HCT116 (cell line): Measurements from ENCODE around the gene AGAP1. TPM values are rescaled to one million over a fixed set of nuclear protein-coding genes. Genes with fewer than 3 reads are reported as not detected.

Experiments
- ATAC-seq: fragments of 200-7000 bp; cut with Tn5 transposase; 2 replicates; pipeline ENCODE4 v1.9.1; 2020; ENCODE audit warnings: mild to moderate bottlenecking, moderate library complexity
- BruUV-seq: library from RNA; stranded (reverse); fragments of 400-500 nt; replicated peaks from 2 replicates; lab custom pipeline; 2021; lab: Mats Ljungman, UMichigan
- CTCF ChIA-PET: fragments of 300-600 bp; sonication (Branson Sonifier 250); formaldehyde crosslinking; loops from one replicate; lab custom pipeline; 2021; ENCODE audit warnings: antibody characterized with exemption; lab: Charles Lee
- POLR2A ChIA-PET: fragments of 300-600, 350-600 bp; sonication (Branson Sonifier 250); formaldehyde crosslinking; loops from one replicate; lab custom pipeline; 2021; ENCODE audit warnings: antibody characterized with exemption; lab: Charles Lee
- RAD21 ChIA-PET, 2 experiments: fragments of 300-600 bp; sonication (Branson Sonifier 250); formaldehyde crosslinking; loops; one replicate each; lab custom pipeline; 2023; ENCODE audit warnings: low total read pairs in 2 of 2; ENCODE audit not compliant: uncharacterized antibody in 2 of 2, unreplicated experiment in 2 of 2, low non-redundant PET in 1 of 2; lab: Charles Lee
- DNase-seq: peaks from one replicate; pipeline ENCODE4 v3.0.0-alpha.2; 2010; ENCODE audit warnings: low read depth, low spot score
- H2AFZ ChIP-seq: fragments of 200-600 bp; shearing (Covaris generic), sonication (generic); 2 replicates; pipeline ENCODE4 v1.6.1; 2017; ENCODE audit warnings: low read depth, mixed run types, mixed read lengths, antibody characterized with exemption, low read length; ENCODE audit not compliant: poor library complexity, severe bottlenecking
- H3K27ac ChIP-seq: 2 replicates; pipeline ENCODE4 v1.5.1; 2012; ENCODE audit warnings: low read depth, low read length
- H3K27me3 ChIP-seq: fragments of 200-600 bp; sonication (generic); 2 replicates; pipeline ENCODE4 v1.6.1; 2016; ENCODE audit warnings: mixed run types, low read length, mixed read lengths; ENCODE audit not compliant: insufficient read depth
- H3K36me3 ChIP-seq, 2 experiments: fragments of 200-500 bp in 1 of 2; fragments of 200-600 bp in 1 of 2; sonication (Bioruptor generic) in 1 of 2; sonication (generic) in 1 of 2; 2 replicates each; pipeline versions ENCODE4 v1.5.1 to v1.6.1; 2014 to 2016; ENCODE audit warnings: low read length in 2 of 2, inconsistent platforms in 1 of 2, mixed read lengths in 1 of 2, mixed run types in 1 of 2; ENCODE audit not compliant: insufficient read depth in 2 of 2, control insufficient read depth in 1 of 2
- H3K4me1 ChIP-seq, 2 experiments: fragments of 200-600 bp in 1 of 2; sonication (generic) in 1 of 2; 2 replicates each; pipeline versions ENCODE4 v1.5.1 to v1.6.1; 2012 to 2017; ENCODE audit warnings: low read length in 2 of 2, inconsistent platforms in 1 of 2, mild to moderate bottlenecking in 1 of 2, mixed read lengths in 1 of 2, mixed run types in 1 of 2, moderate library complexity in 1 of 2; ENCODE audit not compliant: insufficient read depth in 2 of 2, control insufficient read depth in 1 of 2
- H3K4me2 ChIP-seq: fragments of 200-600 bp; sonication (generic); 2 replicates; pipeline ENCODE4 v1.6.1; 2017; ENCODE audit warnings: mixed run types, low read length, mixed read lengths
- H3K4me3 ChIP-seq, 2 experiments: fragments of 200-600 bp in 1 of 2; sonication (generic) in 1 of 2; replicated peaks in 1 of 2; 2 replicates each; pipeline ENCODE4 v1.5.1; 2011 to 2016; ENCODE audit warnings: low read length in 2 of 2, control low read depth in 1 of 2, low read depth in 1 of 2, mild to moderate bottlenecking in 1 of 2, mixed read lengths in 1 of 2, mixed run types in 1 of 2
- H3K79me2 ChIP-seq: fragments of 200-600 bp; sonication (generic); 2 replicates; pipeline ENCODE4 v1.6.1; 2017; ENCODE audit warnings: mild to moderate bottlenecking, mixed run types, low read length, moderate library complexity, mixed read lengths; ENCODE audit not compliant: insufficient read depth
- H3K9ac ChIP-seq: fragments of 200-600 bp; sonication (generic); 2 replicates; pipeline ENCODE4 v1.6.1; 2016; ENCODE audit warnings: low read length, mixed read lengths
- H3K9me2 ChIP-seq: fragments of 200-600 bp; sonication (generic), shearing (Covaris generic); 2 replicates; pipeline ENCODE4 v1.6.1; 2017; ENCODE audit warnings: mixed run types, mild to moderate bottlenecking, moderate library complexity; ENCODE audit not compliant: insufficient read depth
- H3K9me3 ChIP-seq, 2 experiments: fragments of 200-500 bp in 1 of 2; fragments of 200-600 bp in 1 of 2; sonication (Bioruptor generic) in 1 of 2; sonication (generic) in 1 of 2; 2 replicates each; pipeline ENCODE4 v1.6.1; 2014 to 2017; ENCODE audit warnings: low read length in 2 of 2, mixed read lengths in 2 of 2, inconsistent platforms in 1 of 2, low read depth in 1 of 2, mild to moderate bottlenecking in 1 of 2, mixed run types in 1 of 2, moderate library complexity in 1 of 2; ENCODE audit not compliant: control insufficient read depth in 1 of 2, insufficient read depth in 1 of 2
- H4K20me1 ChIP-seq: fragments of 200-600 bp; sonication (generic), shearing (Covaris generic); 2 replicates; pipeline ENCODE4 v1.6.1; 2017; ENCODE audit warnings: mixed run types, mild to moderate bottlenecking, moderate library complexity; ENCODE audit not compliant: insufficient read depth
- CBX3 ChIP-seq: IDR thresholded peaks from 2 replicates; pipeline ENCODE4 v1.6.1; 2012; ENCODE audit warnings: low read depth
- EGR1 ChIP-seq: IDR thresholded peaks from 2 replicates; pipeline ENCODE4 v1.6.1; 2012; ENCODE audit warnings: low read depth
- EZH2 ChIP-seq: fragments of 200-600 bp; sonication (generic); IDR thresholded peaks from 2 replicates; pipeline ENCODE4 v1.6.1; 2017; ENCODE audit warnings: antibody characterized with exemption, mixed run types
- FOSL1 ChIP-seq: IDR thresholded peaks from 2 replicates; pipeline ENCODE4 v1.6.1; 2012; ENCODE audit warnings: low read depth
- POLR2AphosphoS5 ChIP-seq: IDR thresholded peaks from 2 replicates; pipeline ENCODE4 v1.6.1; 2011; ENCODE audit warnings: mild to moderate bottlenecking, low read depth, low read length, moderate library complexity
- RAD21 ChIP-seq: IDR thresholded peaks from 2 replicates; pipeline ENCODE4 v1.6.1; 2012; ENCODE audit warnings: low read depth, mild to moderate bottlenecking
- REST ChIP-seq: IDR thresholded peaks from 2 replicates; pipeline ENCODE4 v1.6.1; 2012; ENCODE audit warnings: low read depth
- SIN3A ChIP-seq: IDR thresholded peaks from 2 replicates; pipeline ENCODE4 v1.6.1; 2012; ENCODE audit warnings: low read depth
- SP1 ChIP-seq: IDR thresholded peaks from 2 replicates; pipeline ENCODE4 v1.6.1; 2012; ENCODE audit warnings: low read depth
- SRF ChIP-seq: IDR thresholded peaks from 2 replicates; pipeline ENCODE4 v1.6.1; 2012; ENCODE audit warnings: low read depth
- TCF7L2 ChIP-seq: IDR thresholded peaks from 2 replicates; pipeline ENCODE4 v1.7.0; 2011; ENCODE audit warnings: borderline replicate concordance, inconsistent platforms; ENCODE audit not compliant: insufficient read depth, insufficient read length; ENCODE audit errors: extremely low read depth
- ZBTB33 ChIP-seq: IDR thresholded peaks from 2 replicates; pipeline ENCODE4 v1.6.1; 2011; ENCODE audit warnings: mild to moderate bottlenecking, low read length, moderate library complexity; ENCODE audit not compliant: insufficient replicate concordance; ENCODE audit errors: extremely low read depth
- ZNF274 ChIP-seq: fragments of 200-500 bp; sonication (Bioruptor generic); IDR thresholded peaks from 2 replicates; pipeline ENCODE4 v1.6.1; 2014; ENCODE audit warnings: mild to moderate bottlenecking, low read depth, low read length, inconsistent platforms
- intact Hi-C: fragments of 100-400 bp; cut with micrococcal nuclease; formaldehyde crosslinking; loops from 2 replicates; pipeline ENCODE4 v1.10.0; 2022
- total RNA-seq: library from RNA; stranded (reverse); gene quantifications from one replicate; pipeline ENCODE4 v1.2.1, GENCODE V29; 2021; ENCODE audit not compliant: unreplicated experiment

AGAP1 gene
- total RNA-seq, 1 experiment from 2014 or later = 43.8 TPM

- TF ChIP-seq REST (no peak), POLR2AphosphoS5 (no peak), SRF (no peak), ZBTB33 (no peak), FOSL1 (no peak)
- TF ChIP-seq, all 23 proteins: peak for 0
These were observed 582.0 kb downstream of the AGAP1 start (continued) for GRCh38 chr2:236075802-236076201.

- Histone ChIP-seq H3K27me3 (no peaks in the 10 kb centered on the region), H4K20me1 (no peaks in the 10 kb centered on the region), H3K4me3 (peak overlapping the region in 1 of 2 experiments; percentile 10; a peak in 2 of 4 replicates), H3K79me2 (no peaks in the 10 kb centered on the region), H3K9me2 (no peaks in the 10 kb centered on the region), H3K27ac (peak overlapping the region; percentile 47), H3K4me2 (peak overlapping the region; percentile 59), H3K4me1 (peaks cover 17 to 18% of the 10 kb centered on the region in 2 experiments), H3K36me3 (0 out of 4 replicates have a peak, but pooled peaks cover 0 to 5% of the 10 kb centered on the region in 2 experiments), H3K9me3 (no peaks in the 10 kb centered on the region), H3K9ac (peak overlapping the region; percentile 13; the same call in 1 of the 2 replicates), H2AFZ (no peak overlapping the region)
- ChIA-PET POLR2A (no interaction called here), RAD21 (no interaction called here), CTCF (no interaction called here)
- ATAC-seq = peak; percentile 90
- intact Hi-C loops = loop anchor here (5.0 kb wide), 1 partner anchor 99 kb away; no protein-coding TSS in a partner anchor
- no TSS peak for BruUV-seq
- DNase-seq = peak; percentile 86
- TF ChIP-seq SIN3A (peak; percentile 77), EGR1 (no peak), EZH2 (no peak), POLR2AphosphoS5 (no peak), RAD21 (no peak; the same call in 1 of the 2 replicates), TCF7L2 (peak; percentile 95), CBX3 (peak; percentile 81), SP1 (peak; percentile 73), REST (no peak), ZNF274 (no peak)
These were observed 584.7 kb downstream of the AGAP1 start for GRCh38 chr2:236078297-236079255.
